ENCODE results near the gene KREMEN1.

Gene KREMEN1

GRCh38 chr22:29149841-29150555 is 77.2 kb downstream of the KREMEN1 start:
- peak in 44 of 56 donors; percentile 14 to 78 (median 50) for DNase-seq

DNA sequence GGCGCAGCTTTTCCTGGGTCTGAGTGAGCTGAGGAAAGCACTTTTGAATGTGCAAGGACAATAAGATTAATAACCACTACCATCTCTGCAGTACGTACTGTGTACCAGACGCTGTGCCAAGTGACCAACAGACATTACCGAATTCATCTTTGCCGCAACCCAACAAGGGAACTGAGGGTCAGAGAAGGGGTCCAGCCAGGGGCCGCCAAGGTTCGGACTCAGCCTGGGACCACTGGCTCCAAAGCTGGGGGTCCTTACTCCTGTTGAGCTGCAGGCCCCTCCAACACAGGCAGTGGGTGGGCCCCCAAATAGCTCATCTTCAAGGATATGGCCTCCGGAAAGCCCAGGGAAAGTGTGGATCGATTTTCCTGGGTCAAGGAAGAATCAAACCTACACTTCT is 77.9 kb downstream of the KREMEN1 start:
- DNase-seq: no peak

GRCh38 chr22:29151316-29151715 is 78.5 kb downstream of the KREMEN1 start:
- no peak for DNase-seq

GRCh38 chr22:29152045-29152953 is 79.5 kb downstream of the KREMEN1 start:
- peak in 36 of 56 donors; percentile 14 to 76 (median 40) for DNase-seq

- no peak for DNase-seq
These were observed 80.3 kb downstream of the KREMEN1 start for GRCh38 chr22:29152954-29153719.

GRCh38 chr22:29154364-29155048 is 81.7 kb downstream of the KREMEN1 start:
- DNase-seq: peak in 47 of 56 donors; percentile 11 to 83 (median 50)

GRCh38 chr22:29155966-29156365 is 83.1 kb downstream of the KREMEN1 start:
- DNase-seq: no peak

DNA sequence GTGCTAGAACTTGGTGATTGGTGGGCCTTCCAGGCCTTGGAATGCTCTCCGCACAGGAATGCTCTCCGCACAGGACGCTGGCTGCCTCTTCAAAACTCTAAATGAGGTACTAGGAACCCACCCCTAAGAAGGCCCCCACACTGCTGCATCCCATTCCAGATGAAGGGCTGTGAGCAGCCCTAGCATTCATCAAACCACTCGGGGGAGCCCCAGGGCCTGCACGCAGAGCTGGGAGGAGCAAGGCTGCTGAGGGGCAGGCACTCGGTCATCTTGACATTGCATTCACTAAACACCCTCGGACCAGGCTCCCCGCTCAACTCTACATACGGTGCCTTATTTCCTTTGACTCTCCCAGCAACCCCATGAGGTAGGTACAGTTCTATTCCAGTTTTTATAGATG is 83.7 kb downstream of the KREMEN1 start:
- DNase-seq: peak in 4 of 56 donors; percentile 9 to 36 (median 12)

DNA sequence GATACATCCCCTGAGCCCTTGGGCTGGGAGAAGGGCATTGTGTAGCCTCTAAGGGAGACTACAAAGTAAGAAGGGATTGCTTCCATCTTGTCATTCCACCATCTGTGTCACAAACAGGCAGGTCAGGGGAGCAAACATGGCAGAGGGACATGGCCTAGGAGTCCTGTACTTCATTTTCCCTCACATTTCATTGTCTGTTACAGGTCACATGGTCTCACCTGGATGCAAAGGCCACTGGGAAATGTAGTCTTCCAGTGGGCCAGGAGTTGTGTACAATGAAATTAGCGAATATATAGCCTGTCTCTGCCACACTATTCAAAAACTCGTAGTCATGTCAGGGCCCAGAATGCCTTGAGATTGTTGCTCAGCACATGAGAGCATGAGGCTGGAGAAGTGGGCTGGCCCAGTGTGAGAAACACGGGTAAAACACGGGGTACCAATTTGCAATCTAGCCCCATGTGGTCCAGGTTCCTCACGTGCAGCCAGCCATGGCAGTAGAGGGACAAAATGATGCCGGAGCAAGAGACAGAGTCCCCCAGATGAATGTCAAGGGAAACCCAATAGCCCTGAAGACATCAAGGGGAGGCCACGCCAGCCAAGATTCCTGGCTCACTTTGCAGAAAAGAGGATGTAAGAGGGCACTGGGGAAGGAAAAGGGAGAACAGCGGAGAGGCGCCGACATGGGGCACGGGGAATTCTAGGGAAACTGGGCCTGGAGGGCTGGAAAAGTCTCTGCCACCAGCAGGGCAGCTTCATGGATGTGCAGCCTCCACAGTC is 85.1 kb downstream of the KREMEN1 start:
- no peak for DNase-seq

DNA sequence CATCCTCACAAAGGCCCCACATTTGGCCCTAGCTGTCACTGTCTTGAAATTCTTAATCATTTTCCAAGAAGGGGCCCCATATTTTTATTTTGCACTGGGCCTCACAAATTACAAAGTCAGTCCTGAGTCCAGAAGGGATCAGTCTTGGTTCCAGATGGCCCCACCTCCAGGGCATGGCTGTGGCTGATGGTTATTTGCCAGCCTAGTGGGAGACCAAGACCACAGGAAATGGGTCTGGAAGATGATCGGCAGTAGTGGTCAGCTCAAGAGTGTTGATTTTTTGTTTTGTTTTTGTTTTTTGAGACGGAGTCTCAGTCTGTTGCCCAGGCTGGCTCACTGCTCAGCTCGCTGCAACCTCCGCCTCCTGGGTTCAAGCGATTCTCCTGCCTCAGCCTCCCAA is 85.7 kb downstream of the KREMEN1 start:
- no peak for DNase-seq

DNA sequence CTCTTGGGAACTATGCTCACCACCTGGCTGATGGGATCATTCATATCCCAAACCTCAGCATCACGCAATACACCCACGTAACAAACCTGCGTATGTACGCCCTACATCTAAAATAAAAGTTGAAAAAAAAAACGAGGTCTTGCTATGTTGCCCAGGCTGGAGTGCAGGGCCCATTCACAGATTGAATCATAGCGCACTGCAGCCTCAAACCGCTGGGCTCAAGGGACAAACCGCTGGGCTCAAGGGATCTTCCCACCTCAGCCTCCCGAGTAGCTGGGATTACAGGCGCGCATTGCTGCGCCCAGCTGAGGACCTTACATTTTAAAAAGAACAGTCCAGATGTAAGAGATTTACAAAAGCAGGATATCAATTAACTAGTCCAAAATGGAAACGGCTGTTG is 91.0 kb downstream of the KREMEN1 start:
- DNase-seq: no peak

GRCh38 chr22:29165321-29166060 is 92.7 kb downstream of the KREMEN1 start:
- no peak for DNase-seq

DNA sequence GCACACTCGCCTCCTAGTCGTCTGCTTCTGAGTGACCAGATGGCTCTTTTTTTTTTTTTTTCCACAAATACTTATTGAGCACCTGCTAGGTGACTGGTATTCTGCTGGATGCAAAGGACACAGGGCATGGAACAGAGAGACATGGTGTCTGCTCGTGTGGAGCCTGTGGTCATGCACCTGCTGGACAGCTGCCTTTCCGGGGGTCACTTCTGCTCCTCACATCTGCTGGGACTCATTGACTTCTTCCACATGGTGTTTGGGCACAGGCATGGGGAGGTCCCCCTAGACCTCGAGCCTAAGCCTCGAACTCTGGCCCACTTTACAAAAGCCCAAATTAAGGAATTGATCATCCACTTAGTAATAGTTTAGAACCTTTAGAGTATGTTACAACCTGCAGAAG is 93.3 kb downstream of the KREMEN1 start:
- DNase-seq: no peak

- no peak for DNase-seq
These were observed 94.4 kb downstream of the KREMEN1 start for GRCh38 chr22:29167032-29167911.

GRCh38 chr22:29171721-29172120 is 98.9 kb downstream of the KREMEN1 start:
- DNase-seq: no peak

DNA sequence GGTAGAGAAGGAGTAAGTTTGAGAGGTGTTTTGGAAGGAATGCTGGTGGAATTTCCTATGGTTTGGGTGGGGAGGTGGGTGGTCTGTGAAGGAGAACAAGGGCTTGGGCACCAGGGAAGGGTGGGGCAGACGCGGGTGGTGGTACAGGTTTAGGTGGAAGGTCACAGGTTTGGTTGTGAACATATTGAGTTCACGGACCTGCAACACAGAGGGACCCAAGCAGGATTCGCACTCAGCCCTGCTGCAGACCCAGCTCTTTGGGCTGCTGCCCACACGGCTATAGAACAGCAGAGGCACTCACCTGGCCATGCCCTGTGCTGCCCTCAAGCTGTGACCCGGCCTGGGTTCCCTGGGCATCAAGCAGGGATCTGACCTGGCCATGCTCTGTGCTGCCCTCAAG is 99.4 kb downstream of the KREMEN1 start:
- DNase-seq: no peak

- DNase-seq: no peak
These were observed 102.5 kb downstream of the KREMEN1 start for GRCh38 chr22:29175312-29175835.
